DMS53 treated with DMSO at 0.1 percent for 48 hours (cell line): ENCODE results near the gene RHOU.
"Not testable (repeated sequence)": the region's sequence is repeated elsewhere in the genome, so short reads cannot be mapped to it uniquely, and the experiment has no call there.

Source experiments
- DNase-seq: peaks from one replicate; lab custom pipeline; 2025; ENCODE audit not compliant: unreplicated experiment; lab: John Stamatoyannopoulos, UW

Gene RHOU

DNA sequence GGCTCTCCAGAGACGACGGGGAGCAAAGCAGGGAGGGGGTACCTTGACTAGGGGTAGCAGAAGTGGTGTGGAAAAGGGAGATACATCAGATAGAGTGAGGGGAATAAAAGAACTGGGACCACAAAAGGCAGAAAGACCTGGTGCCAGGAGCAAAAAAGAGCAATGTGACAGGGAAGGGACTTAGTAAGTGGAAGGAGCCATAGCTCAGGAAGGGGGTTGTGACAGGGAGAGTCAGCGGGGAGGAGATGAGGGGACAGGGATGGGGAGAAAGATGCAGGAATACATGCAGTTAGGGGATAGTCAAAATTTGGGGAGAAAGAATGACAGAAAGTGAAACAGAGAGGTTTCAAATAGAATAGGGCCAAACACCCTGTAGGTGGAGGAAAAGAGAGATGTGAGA, 20.5 kb downstream of the RHOU start:
- DNase-seq: no peak

DNA sequence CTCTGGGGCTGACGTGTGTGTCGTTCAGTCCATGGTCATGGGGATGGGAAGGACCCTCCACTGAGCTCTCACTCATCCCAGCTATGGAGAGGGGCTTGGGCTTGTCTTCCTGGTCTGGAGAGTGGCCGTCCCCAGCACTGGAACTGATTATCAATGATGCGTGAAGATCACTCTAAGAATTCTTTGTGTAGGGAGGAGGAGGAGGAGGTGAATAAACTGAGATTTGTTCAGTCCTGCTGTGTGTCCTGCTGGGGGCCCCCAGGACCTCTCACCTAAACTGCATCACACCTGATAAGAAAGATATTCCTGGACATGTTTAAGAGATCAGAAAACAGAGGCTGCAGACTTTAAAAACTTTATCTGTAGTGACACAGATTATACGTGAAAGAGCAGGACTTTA, 21.2 kb downstream of the RHOU start:
- no peak for DNase-seq

- no peak for DNase-seq
These were observed 23.2 kb downstream of the RHOU start for GRCh38 chr1:228758447-228758846.

- DNase-seq: no peak
These were observed 25.7 kb downstream of the RHOU start for GRCh38 chr1:228760979-228761378.

GRCh38 chr1:228763561-228763960, 28.3 kb downstream of the RHOU start:
- DNase-seq: no peak

- DNase-seq: no peak
These were observed 30.1 kb downstream of the RHOU start for GRCh38 chr1:228765168-228765946.

GRCh38 chr1:228766788-228767187, 31.5 kb downstream of the RHOU start:
- DNase-seq: no peak

- DNase-seq: no peak
These were observed 32.5 kb downstream of the RHOU start for GRCh38 chr1:228767636-228768354.

DNA sequence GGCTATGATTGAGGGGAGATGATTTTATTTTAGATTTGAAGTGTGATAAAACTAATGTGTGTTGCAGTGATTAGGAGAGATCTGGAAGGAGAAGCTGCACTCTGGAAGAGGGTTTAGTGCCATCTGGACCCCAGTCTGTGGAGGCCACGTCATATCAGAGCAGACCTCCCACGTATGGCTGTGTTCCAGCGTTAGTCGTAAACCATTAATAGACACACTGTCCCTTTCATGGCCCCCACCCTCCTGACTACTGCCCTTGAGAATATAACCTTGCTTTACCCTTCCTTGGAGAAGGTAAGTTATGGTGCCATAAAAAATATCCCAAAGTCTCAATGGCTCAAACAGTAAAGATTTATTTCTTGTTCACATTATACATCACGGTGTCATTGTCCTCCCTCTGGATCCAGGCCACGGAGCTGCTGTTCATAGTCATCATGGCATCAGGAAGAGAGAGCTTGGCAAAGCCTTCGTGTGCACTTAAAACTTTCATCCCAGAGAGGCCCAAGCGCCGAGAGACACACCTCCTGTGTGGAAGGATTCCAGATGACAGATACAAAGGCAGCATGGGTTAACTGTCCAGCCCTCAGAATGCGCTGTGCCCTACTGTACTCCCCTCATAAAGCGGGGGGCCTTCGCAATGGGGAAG, 33.2 kb downstream of the RHOU start:
- DNase-seq: no peak

- no peak for DNase-seq
These were observed 35.5 kb downstream of the RHOU start for GRCh38 chr1:228770779-228771223.

GRCh38 chr1:228772516-228773212, 37.4 kb downstream of the RHOU start:
- DNase-seq: no peak

DNA sequence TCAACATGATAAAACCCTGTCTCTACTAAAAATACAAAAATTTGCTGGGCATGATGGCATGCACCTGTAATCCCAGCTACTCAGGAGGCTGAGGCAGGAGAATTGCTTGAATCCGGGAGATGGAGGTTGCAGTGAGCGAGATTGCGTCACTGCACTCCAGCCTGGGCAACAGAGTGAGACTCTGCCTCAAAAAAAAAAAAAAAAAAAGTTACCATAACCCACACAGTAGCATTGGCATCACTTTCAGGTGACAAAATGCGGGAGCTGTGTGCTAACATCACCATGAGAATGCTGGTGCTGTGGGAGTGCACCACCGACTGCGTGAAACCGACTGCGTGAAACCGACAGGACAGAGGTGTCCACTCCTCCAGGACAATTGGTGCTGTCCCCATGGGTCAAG, 40.7 kb downstream of the RHOU start:
- not testable (repeated sequence) for DNase-seq

GRCh38 chr1:228776449-228776848, 41.2 kb downstream of the RHOU start:
- no peak for DNase-seq

DNA sequence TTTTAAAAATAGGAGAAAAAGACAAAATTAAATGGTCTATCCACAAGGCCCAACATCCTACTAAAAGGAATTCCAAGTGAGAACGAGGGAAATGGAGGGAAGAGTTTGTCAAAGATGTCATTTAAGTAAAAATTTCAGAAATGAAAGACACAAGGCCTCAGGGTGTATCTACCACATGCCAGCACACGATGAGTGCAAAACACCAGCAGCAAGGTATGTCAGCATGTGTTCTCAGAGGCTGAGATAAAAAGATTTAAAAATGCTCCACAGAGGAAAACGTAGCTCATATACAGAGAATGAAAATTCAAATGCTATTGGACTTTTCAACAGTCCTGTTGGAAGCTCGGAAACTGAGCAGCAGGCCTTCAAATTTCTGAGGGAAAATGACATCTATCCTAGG, 42.0 kb downstream of the RHOU start:
- DNase-seq: no peak

- DNase-seq: no peak
These were observed 42.7 kb downstream of the RHOU start for GRCh38 chr1:228778026-228778425.

GRCh38 chr1:228778466-228778865, 43.2 kb downstream of the RHOU start:
- no peak for DNase-seq

DNA sequence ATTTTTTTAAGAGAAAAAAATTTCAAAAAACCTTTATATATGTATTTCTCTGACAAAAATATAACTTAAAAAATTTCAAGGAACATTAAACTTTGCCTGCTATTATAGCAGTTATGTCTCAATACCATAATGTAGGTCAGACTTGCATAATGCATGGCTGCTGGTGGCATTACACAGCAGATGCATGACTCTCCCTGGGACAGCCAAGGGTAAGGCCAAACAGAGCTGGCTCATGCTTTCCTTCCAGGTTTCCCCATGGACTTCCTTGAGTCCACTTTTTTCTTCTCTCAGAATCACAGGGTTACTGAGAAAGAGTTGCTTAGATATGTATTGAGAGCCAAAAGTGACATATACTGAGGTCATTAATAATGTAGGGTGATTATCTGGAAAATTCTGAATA, 43.7 kb downstream of the RHOU start:
- no peak for DNase-seq

- no peak for DNase-seq
These were observed 46.0 kb downstream of the RHOU start for GRCh38 chr1:228781161-228781808.

- no peak for DNase-seq
These were observed 46.8 kb downstream of the RHOU start for GRCh38 chr1:228781809-228782661.
